IMR-90 (cell line): ENCODE results near the gene KRT10. TPM values are rescaled to one million over a fixed set of nuclear protein-coding genes. Genes with fewer than 3 reads are reported as not detected.

Source experiments
- ATAC-seq: fragments of 200-7000 bp; cut with Tn5 transposase; 2 replicates; pipeline ENCODE4 v1.9.1; 2020; ENCODE audit warnings: low read depth, mild to moderate bottlenecking, moderate library complexity
- BruUV-seq: library from RNA; stranded (reverse); fragments of 400-500 nt; replicated peaks from 2 replicates; lab custom pipeline; 2021; lab: Mats Ljungman, UMichigan
- CTCF ChIA-PET: fragments of 300-600 bp; formaldehyde crosslinking; extraction: SDS; loops from one replicate; lab custom pipeline; 2021; ENCODE audit warnings: antibody characterized with exemption; lab: Yijun Ruan, JAX
- POLR2A ChIA-PET: fragments of 300-600 bp; sonication (Branson Sonifier 250); formaldehyde crosslinking; loops from one replicate; lab custom pipeline; 2022; ENCODE audit warnings: antibody characterized with exemption; ENCODE audit not compliant: unreplicated experiment; lab: Charles Lee
- DNase-seq: peaks from one replicate; pipeline ENCODE4 v3.0.0; 2013
- H2AFZ ChIP-seq: replicated peaks from 2 replicates; pipeline ENCODE3; 2013; ENCODE audit warnings: low read length, mild to moderate bottlenecking; ENCODE audit not compliant: poor library complexity
- H2AK5ac ChIP-seq: 2 replicates; pipeline ENCODE4 v1.6.1; 2013; ENCODE audit warnings: low read depth, low read length, inconsistent platforms
- H2AK9ac ChIP-seq: replicated peaks from 2 replicates; pipeline ENCODE3; 2013; ENCODE audit warnings: mild to moderate bottlenecking, low read depth, low read length, moderate library complexity; ENCODE audit not compliant: poor library complexity
- H2BK120ac ChIP-seq: 2 replicates; pipeline ENCODE4 v1.6.1; 2013; ENCODE audit warnings: low read depth, low read length, inconsistent platforms
- H2BK15ac ChIP-seq: 3 replicates; pipeline ENCODE4 v1.6.1; 2013; ENCODE audit warnings: low read depth, low read length, inconsistent platforms
- H2BK20ac ChIP-seq: 2 replicates; pipeline ENCODE4 v1.6.1; 2013; ENCODE audit warnings: low read depth, mild to moderate bottlenecking, inconsistent platforms, low read length, moderate library complexity
- H2BK5ac ChIP-seq: 2 replicates; pipeline ENCODE4 v1.6.1; 2013; ENCODE audit warnings: mild to moderate bottlenecking, low read depth, low read length, inconsistent platforms; ENCODE audit not compliant: poor library complexity, severe bottlenecking
- H3K14ac ChIP-seq: replicated peaks from 2 replicates; pipeline ENCODE4 v1.6.1; 2013; ENCODE audit warnings: low read depth, low read length, inconsistent platforms
- H3K18ac ChIP-seq: 2 replicates; pipeline ENCODE4 v1.6.1; 2013; ENCODE audit warnings: low read depth, low read length, control low read depth
- H3K23ac ChIP-seq: 2 replicates; pipeline ENCODE4 v1.6.1; 2013; ENCODE audit warnings: low read depth, low read length, inconsistent platforms
- H3K27ac ChIP-seq: 2 replicates; pipeline ENCODE4 v1.5.1; 2013; ENCODE audit warnings: mild to moderate bottlenecking, control low read depth, low read length; ENCODE audit not compliant: insufficient read depth
- H3K27me3 ChIP-seq: 2 replicates; pipeline ENCODE4 v1.6.1; 2013; ENCODE audit warnings: low read length; ENCODE audit not compliant: control insufficient read depth, insufficient read depth
- H3K36me3 ChIP-seq: 2 replicates; pipeline ENCODE4 v1.6.1; 2013; ENCODE audit warnings: low read length, mixed read lengths; ENCODE audit not compliant: control insufficient read depth, insufficient read depth
- H3K4ac ChIP-seq: 2 replicates; pipeline ENCODE4 v1.6.1; 2013; ENCODE audit warnings: low read depth, low read length, inconsistent platforms
- H3K4me1 ChIP-seq: 2 replicates; pipeline ENCODE4 v1.6.1; 2013; ENCODE audit warnings: low read length, mixed read lengths; ENCODE audit not compliant: control insufficient read depth, insufficient read depth
- H3K4me2 ChIP-seq: 2 replicates; pipeline ENCODE4 v1.6.1; 2013; ENCODE audit warnings: low read depth, mild to moderate bottlenecking, control low read depth, low read length, moderate library complexity
- H3K4me3 ChIP-seq: 2 replicates; pipeline ENCODE4 v1.5.1; 2013; ENCODE audit warnings: low read depth, mild to moderate bottlenecking, control low read depth, low read length, moderate library complexity; ENCODE audit not compliant: insufficient read depth
- H3K56ac ChIP-seq: 2 replicates; pipeline ENCODE4 v1.6.1; 2013; ENCODE audit warnings: low read length, inconsistent platforms; ENCODE audit not compliant: insufficient read depth; ENCODE audit errors: extremely low read depth
- H3K79me1 ChIP-seq, 2 experiments: 2 replicates each; pipeline ENCODE4 v1.6.1; 2013; ENCODE audit warnings: low read length in 2 of 2, inconsistent platforms in 1 of 2, low read depth in 1 of 2
- H3K9ac ChIP-seq: 2 replicates; pipeline ENCODE4 v1.6.1; 2013; ENCODE audit warnings: low read depth, low read length, control low read depth
- H3K9me1 ChIP-seq: 2 replicates; pipeline ENCODE4 v1.6.1; 2013; ENCODE audit warnings: low read length, inconsistent platforms; ENCODE audit not compliant: insufficient read depth
- H3K9me3 ChIP-seq: 2 replicates; pipeline ENCODE4 v1.6.1; 2013; ENCODE audit warnings: low read length; ENCODE audit not compliant: control insufficient read depth, insufficient read depth
- H4K20me1 ChIP-seq: 2 replicates; pipeline ENCODE4 v1.6.1; 2013; ENCODE audit warnings: low read length, inconsistent platforms; ENCODE audit not compliant: insufficient read depth
- H4K5ac ChIP-seq: 2 replicates; pipeline ENCODE4 v1.6.1; 2013; ENCODE audit warnings: mild to moderate bottlenecking, low read depth, low read length, control low read depth
- H4K8ac ChIP-seq, 2 experiments: 2 replicates each; pipeline ENCODE4 v1.6.1; 2013; ENCODE audit warnings: low read depth in 2 of 2, low read length in 2 of 2, control low read depth in 1 of 2, inconsistent platforms in 1 of 2
- H4K91ac ChIP-seq: 2 replicates; pipeline ENCODE4 v1.6.1; 2013; ENCODE audit warnings: low read depth, low read length, inconsistent platforms; ENCODE audit not compliant: insufficient read depth
- CEBPB ChIP-seq: IDR thresholded peaks from 2 replicates; pipeline ENCODE4 v1.6.1; 2012; ENCODE audit warnings: low read depth, low read length, improper control_type of control experiment
- MAFK ChIP-seq: IDR thresholded peaks from 2 replicates; pipeline ENCODE4 v1.6.1; 2012; ENCODE audit warnings: low read depth, low read length, improper control_type of control experiment
- RCOR1 ChIP-seq: IDR thresholded peaks from 2 replicates; pipeline ENCODE4 v1.6.1; 2012; ENCODE audit warnings: mild to moderate bottlenecking, low read length, improper control_type of control experiment; ENCODE audit not compliant: insufficient replicate concordance
- WGBS, 2 experiments: methylation state at CpG; one replicate each; pipeline versions ENCODE4 v1.1.5 to v1.1.7; 2013; ENCODE audit warnings: missing lambda C conversion rate in 2 of 2; ENCODE audit not compliant: insufficient read length in 1 of 2; ENCODE audit errors: extremely low coverage in 2 of 2; 5-methylcytosine and 5-hydroxymethylcytosine counted together
- dilution Hi-C: fragments of 300-500 bp; cut with HindIII; formaldehyde crosslinking; loops from one replicate; pipeline ENCODE4 v1.14.3; 2018; ENCODE audit warnings: low sequenced_read_pairs; ENCODE audit not compliant: unreplicated experiment
- in situ Hi-C: fragments of 300-500 bp; cut with MboI; formaldehyde crosslinking; loops from 3 replicates; pipeline ENCODE4 v1.14.3; 2019; ENCODE audit warnings: low sequenced_read_pairs, inconsistent platforms, mixed read lengths
- intact Hi-C: fragments of 100-400 bp; cut with micrococcal nuclease; formaldehyde crosslinking; loops from 2 replicates; pipeline ENCODE4 v1.10.0; 2022
- polyA plus RNA-seq, 3 experiments: library from polyadenylated mRNA; depleted of rRNA; stranded (reverse); fragments of >200 nt; gene quantifications; 2 replicates each; pipeline ENCODE4 v1.2.3, GENCODE V29; 2012; ENCODE audit warnings: low replicate concordance in 1 of 3
- total RNA-seq: library from RNA; depleted of rRNA; stranded (reverse); fragments of >200 nt; gene quantifications from 2 replicates; pipeline ENCODE4 v1.2.3, GENCODE V29; 2012

The KRT10 gene
- total and polyA plus RNA-seq, 2 of the 4 experiments (the other 2 are of a cell fraction), result 0.18 to 18.3 TPM

DNA sequence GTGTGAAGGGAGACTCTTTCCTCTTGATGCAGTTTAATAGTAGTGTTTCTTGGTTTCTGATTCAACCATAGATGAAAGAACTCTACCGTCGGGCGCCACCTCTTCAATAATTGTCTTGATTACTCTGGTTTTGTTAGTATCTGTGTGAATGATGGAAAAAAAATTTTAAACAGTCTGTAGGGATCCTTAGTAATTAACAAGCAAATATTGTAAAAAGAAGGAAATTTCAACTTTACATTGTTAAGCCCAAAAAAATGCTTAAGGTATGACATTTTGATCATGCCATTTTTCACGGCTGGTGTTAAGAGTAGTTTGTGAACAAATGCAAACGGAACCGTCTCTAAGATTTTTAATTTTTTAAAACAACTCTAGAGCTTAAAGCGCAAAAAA lies 4.1 kb downstream of the KRT10 start:
- TF ChIP-seq MAFK (no peak), CEBPB (no peak), RCOR1 (no peak)
- no peak overlapping the region for H2AK5ac ChIP-seq
- peak overlapping the region; percentile 54; the same call in 1 of the 2 replicates for H4K91ac ChIP-seq
- H4K20me1 ChIP-seq, result no peaks in the 10 kb centered on the region
- CTCF ChIA-PET, result interaction anchor here (0.8 to 1.6 kb wide), 3 partner anchors 598 to 844 kb away, joined by 3 to 6 read pairs (median 4); no protein-coding TSS in a partner anchor
- H2AK9ac ChIP-seq, result no peak overlapping the region
- dilution Hi-C loops, result no loop called here
- H3K23ac ChIP-seq, result peak overlapping the region; percentile 82
- POLR2A ChIA-PET, result interaction anchor here (0.6 to 1.1 kb wide), 4 partner anchors 10 to 871 kb away, joined by 3 to 4 read pairs (median 3); no protein-coding TSS in a partner anchor
- H3K4me3 ChIP-seq, result peak overlapping the region; percentile 99
- no peak overlapping the region for H2BK20ac ChIP-seq
- H3K4ac ChIP-seq, result peak overlapping the region; percentile 78; the same call in 1 of the 2 replicates
- H3K9me1 ChIP-seq, result peaks cover 3% of the 10 kb centered on the region
- H3K27ac ChIP-seq, result peak overlapping the region; percentile 79
- no peaks in the 10 kb centered on the region for H3K9me3 ChIP-seq
- H3K27me3 ChIP-seq, result no peaks in the 10 kb centered on the region
- peaks cover 10% of the 10 kb centered on the region for H3K36me3 ChIP-seq
- peaks cover 30 to 38% of the 10 kb centered on the region in 2 experiments for H3K79me1 ChIP-seq
- H2AFZ ChIP-seq, result no peak overlapping the region
- peak overlapping the region; percentile 94; the same call in 1 of the 2 replicates for H3K18ac ChIP-seq
- BruUV-seq, result TSS peak; percentile 98
- ATAC-seq (no peak), DNase-seq (no peak)
- in situ Hi-C loops, result no loop called here
- H3K56ac ChIP-seq, result peak overlapping the region; percentile 79
- WGBS, 2 experiments, result 0% methylated on average over 1 of the region's 7 CpGs; no CpG with 5 or more reads in 1 of the 2 experiments
- H2BK120ac ChIP-seq, result no peak overlapping the region
- H3K4me2 ChIP-seq, result peak overlapping the region; percentile 100
- peaks cover 5% of the 10 kb centered on the region; the same call in 1 of the 2 replicates for H3K4me1 ChIP-seq
- peak overlapping the region; percentile 77 for H2BK5ac ChIP-seq
- peak overlapping the region; percentile 86 to 94 for H4K8ac ChIP-seq
- H2BK15ac ChIP-seq, result no peak overlapping the region
- peak overlapping the region; percentile 97 for H4K5ac ChIP-seq
- peak overlapping the region; percentile 75 for H3K9ac ChIP-seq
- intact Hi-C loops, result no loop called here
- H3K14ac ChIP-seq, result peak overlapping the region; percentile 82
